ENCODE measurements around the gene CTNNA2.
A peak's percentile ranks its signal among the peaks of the same experiment; 100 is the strongest.

The CTNNA2 gene

DNA sequence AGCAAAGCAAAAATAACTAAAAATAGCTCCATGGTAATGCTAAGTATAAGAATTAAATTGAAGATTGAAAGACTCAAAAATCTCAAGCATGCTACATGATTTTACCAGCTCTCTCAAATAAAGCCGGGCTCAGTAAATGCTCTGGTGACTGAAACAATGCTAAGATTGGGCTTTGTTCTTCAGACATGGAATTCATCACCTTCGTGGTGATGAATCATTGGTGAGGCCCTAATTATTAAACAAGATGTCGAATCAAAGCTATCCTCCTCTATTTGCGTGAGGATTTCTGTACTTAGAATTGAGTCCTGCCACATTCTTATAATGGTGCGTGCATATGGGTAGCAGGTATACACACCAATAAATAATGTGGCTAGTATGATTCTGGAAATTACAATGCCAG, 850.5 kb downstream of the CTNNA2 start:
- DNase-seq = peak; percentile 5

DNA sequence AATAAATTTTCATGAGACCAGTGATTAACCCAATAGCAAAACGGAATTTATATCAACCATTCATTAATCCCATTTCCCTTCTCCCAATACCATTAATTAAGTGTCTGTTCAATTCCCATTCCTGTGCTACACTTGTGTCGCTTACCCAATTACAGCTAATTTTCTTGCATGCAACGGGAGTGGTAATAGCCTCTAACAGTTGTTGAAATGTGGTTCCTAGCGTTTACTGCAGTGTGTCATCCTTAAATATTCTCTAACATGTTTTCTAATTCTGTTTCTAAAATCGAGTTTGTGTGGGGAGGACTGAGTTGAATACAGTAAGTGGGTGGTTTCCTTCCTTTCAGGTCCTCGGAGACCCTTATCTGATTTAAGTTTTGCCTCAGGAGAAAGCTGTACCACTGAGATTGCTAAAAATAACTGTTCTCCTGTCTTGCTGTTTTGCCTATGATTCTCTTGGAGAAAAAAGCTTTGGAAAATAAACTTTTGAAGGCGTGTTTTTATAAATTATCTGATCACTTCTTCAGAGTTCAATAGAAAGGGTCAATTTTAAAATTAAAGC, 851.0 kb downstream of the CTNNA2 start:
- no peak for DNase-seq

DNA sequence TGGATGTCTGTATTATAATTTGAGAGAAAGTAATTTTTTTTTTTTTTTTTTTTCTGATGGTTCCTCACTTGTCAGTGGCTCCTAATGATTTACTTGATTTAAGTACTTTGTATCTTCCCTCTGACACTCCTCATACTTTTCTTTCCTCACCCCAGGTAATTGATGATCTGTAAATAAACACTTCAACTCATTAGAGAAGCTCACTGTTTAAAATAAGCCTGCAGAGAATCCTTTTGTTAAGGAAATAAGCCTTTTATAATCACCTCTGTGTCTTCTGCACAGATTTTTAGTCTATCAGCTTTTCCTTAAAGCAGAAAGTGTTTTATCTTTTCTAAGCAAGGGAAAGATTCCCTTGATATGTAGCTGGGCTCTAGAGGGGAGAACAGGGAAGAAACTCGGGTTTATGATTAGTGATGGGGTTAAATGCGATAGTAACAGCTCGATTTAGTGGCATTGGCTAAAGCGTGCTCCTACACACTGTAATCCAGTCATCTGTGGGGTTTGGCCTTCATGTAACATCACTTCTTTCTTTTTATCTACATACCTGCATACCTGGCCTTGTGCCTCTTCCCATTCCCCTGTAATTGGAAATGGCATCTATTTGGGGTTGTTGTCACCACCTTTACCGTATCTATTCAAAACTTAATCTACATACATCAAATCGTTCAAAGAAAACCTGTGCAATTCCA, 851.8 kb downstream of the CTNNA2 start:
- DNase-seq = no peak

DNA sequence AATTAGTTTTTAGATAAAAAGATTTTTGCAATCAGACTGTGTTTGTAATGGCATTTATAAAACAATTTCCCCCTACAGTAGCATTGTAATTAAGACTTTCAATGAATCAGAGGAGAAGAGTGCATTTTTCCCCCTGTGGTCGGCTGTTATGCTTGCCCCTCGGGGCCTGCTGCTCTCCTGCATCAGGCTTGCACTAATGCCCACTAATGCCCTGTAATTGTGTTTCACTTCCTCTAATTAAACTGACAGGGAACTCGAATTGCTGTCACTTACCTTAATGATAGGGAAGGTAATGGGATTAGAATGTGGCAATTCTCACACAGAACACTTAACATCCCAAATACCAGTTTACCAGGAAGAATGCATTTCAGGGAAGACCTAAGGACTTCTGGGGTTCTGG, 852.9 kb downstream of the CTNNA2 start:
- DNase-seq = no peak

DNA sequence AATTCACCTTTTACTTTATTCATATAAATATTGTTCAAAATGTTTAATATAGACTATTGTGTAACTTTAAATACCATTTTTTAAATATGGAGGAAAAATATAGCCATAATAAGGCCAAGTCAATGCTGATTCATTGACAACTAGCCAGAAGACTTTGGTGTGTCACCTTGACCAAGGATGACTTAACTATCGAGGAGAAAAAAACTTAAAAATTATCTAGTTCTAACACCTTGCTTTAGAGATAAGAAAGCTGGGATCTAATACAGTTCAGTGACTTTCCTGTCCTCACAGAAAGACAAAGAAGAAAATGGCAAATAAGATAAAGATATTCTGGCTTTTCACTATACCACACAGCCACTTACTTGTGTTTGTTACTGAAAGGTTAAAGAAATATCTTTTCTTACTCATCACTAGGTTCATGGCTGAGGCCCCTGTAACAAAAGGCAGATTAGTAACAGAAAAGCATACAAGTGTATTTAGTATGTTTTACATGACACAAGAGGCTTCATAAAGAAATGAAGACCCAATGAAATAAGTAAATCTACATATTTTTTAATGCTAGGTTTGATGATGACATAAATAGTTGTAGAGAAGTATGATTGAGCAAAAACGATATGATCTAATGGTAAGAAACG, 857.6 kb downstream of the CTNNA2 start:
- DNase-seq = no peak

DNA sequence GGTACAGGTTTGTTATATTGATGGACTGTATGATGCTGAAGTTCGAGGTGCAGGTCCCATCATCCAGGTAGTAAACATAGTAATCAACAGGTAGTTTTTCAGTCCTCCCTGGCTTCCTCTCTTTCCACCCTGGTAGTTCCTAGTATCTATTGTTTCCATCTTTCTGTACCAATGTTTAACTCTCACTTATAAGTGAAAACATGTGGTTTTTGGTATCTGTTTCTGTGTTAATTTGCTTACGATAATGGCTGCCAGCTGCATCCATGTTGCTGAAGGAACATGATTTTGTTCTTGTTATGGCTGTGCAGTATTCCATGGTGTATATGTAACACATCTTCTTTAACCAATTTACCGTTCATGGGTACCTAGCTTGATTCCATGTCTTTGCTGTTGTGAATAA, 861.3 kb downstream of the CTNNA2 start:
- no peak for DNase-seq

DNA sequence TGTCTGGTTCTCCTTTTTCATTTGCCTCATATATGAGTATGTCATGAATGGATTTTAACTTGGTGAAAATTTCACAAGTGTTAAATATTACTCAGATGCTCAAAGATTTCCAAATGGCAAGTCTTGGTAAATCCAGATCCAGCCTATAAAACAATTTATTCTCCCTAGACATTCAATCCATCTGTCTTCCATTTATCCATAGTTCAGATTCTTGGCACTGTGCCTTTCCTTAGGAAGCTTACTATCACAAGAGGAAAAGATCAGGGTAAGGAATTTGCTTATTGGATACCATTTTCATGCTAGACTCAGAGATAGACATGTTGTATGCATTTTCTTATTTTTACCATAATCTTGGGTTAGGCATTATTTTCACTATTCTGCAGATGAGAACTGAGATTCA, 864.2 kb downstream of the CTNNA2 start:
- no peak for DNase-seq

DNA sequence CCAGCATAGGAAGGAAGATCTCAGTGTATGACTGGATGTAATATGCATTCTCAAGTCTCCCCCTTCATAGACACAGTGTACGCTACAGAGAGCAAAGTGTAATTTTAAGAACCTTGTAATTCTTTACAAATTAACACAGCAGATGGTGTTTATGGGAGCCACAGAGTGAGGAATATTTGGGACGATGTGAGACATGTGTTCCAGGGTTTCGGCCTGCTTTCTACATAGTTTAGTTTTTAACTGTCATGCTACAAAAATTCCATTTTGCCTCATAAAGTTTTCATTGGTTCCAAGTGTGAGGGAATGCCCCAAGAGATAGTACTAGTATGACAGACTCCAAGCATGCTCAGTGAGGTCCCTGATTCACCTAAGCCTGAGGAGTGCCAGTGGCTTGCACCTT, 867.9 kb downstream of the CTNNA2 start:
- no peak for DNase-seq

DNA sequence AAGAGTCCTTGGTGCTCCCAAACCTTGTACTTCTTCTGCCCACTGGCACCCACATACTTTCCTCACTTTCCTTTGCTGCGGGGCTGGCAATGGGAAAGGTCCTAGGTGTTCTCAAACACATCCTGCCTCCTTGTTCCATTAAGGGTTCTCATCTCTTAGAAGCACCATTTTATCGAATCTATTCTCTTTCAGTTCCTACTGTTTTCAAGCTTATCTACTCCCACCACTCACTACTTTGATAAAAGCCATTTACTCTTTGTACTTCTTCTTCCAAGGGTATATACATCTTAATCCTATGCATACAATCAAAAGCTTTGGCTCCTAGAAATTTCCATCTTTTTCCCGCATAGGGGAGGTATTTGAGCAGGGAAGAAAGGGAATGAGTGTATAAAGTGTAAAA, 868.8 kb downstream of the CTNNA2 start:
- DNase-seq = no peak

DNA sequence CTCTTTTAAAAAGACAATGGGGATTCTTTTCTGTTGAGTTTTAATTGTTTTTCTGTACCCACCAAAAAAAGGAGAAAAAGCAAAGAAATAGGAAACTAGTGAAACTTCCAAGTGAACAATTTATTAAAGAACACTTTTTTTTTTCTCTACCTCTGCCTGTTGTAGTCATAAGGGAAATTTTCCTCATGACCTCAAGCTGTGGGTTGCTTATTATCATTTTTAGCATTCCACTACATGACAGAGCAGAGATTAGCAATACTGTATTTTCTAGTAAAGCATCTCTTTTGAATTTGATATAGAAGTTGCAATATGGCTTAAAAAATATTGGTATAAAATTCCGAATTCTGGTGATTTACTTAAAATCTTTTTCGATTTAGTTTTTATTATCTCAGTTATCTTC, 879.6 kb downstream of the CTNNA2 start:
- peak; percentile 23 for DNase-seq

DNA sequence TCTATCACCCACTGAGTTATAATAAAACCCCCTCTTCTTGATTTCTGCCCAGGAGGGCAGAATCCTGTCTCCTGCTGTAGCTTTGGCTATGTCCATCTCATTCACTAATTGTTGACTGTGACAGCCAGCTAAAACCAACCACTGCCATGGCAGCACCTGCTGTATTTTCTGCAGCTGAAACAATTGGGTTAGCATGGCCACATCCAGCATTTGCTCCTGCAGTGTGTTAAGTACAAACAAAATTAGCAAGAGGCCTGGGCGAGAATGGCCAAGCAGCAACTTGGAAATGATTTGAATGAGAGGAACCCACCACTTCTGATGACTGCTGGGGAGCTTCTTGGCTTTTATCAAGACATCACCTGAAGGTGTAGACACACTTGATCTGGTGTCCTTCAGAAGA, 881.1 kb downstream of the CTNNA2 start:
- DNase-seq = no peak

DNA sequence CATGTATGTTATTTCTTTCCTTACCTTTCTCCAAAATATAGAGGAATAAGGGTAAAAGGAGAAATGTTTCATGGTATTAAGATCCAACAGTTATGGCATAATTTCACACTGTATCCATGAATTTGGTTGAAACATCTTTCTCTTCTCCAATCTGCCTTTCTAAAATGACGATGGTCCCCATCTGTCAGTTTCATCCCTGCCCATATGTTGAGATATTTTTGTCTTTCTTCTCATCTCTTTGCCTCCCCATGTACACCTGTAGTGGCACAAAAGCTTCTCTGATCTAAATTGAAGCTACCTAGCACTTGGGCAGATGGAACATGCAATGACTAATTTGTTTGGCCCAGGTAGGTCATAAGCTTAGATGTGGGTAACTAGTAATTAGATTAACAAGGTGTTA, 882.4 kb downstream of the CTNNA2 start:
- DNase-seq = no peak

DNA sequence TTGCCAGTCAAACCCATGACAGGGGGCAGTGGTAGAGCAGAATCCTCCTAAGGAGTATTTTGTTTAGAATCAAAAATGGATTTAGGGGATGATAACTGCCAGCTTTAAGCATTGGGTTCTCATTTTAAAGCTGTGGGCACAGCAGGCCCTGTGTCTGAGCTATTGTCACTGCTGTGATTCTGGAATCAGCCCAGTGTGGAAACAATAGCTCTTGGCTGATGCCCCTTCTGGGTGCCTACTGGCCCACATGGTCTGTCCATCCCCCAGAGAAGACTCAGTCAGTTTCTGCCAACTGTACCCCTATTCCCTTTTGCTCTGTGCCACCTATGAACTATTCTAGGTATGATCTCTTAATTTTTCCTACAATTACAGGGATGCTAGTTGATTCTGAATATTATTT, 883.4 kb downstream of the CTNNA2 start:
- no peak for DNase-seq

DNA sequence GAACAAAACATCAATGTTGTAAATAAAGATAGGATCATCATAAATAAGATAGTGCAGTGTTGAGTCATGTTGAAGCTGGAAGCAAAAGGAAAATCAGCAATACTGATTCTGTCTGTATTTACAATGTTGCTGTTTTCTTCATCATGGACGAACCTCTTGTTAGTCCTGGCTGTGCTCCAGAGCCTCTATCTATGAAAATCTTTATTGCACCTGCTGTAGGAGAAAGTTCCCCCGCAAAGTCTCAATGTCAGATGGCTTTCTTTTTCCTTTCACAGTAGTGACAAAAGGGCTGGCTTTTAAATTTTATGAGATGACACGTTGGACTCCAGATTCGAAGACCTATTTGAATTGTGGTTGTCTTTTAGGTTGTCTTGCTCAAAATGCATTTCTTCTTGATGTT, 890.2 kb downstream of the CTNNA2 start:
- DNase-seq = no peak

DNA sequence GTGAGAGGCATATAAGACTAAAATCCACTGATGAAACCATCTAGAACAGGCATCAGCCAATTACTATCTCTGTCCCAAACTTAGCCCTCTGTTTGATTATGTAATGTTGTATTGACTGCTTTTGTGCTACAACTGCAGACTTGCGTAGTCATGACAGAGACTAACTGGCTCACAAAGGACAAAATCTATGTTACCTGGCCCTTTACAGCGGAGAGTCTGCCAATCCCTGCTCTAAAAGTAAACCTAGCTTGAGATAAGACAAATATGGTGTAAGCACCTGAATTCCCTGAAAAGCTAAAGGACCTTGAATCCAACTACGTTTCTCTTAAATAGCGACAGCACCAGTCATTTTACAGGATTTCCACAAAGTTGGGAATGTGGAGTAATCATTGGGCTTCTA, 894.5 kb downstream of the CTNNA2 start:
- DNase-seq = no peak

DNA sequence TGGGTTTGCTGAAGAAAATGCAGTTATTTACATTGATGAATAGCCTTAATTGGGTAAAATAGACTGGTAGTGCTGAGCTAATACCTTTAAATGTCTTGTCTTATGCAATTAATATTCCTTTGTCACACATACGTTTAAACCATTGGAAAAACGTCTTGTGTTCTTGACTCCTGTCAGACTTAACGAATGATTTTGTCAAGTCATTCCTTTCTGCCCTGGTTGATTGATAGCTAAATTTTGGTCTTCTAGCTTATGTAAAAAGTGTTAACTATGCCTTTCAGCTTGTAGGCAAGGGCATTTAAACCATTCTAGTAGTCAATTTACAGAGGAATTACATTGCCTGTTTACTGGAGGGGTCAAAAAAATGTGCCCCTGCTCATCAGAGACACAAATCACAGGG, 897.5 kb downstream of the CTNNA2 start:
- no peak for DNase-seq

DNA sequence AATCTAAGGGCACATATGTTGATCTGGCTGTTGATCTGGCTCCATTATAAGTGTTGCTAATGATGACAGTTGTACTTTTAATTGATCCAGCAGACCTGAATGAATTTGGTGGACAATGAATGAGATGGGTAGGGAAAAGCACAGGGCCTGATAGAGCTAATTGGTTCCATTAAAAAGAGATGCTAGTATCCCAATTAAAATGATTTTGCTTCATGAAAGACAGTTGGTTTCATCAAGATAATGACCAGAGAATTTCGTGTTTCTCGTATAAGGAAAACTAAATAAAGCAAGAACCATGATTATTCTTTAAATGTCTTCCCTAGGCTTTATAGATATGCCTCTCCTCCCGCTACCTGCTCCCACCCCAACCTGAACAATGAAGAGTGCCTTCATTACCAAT, 900.3 kb downstream of the CTNNA2 start:
- no peak for DNase-seq

DNA sequence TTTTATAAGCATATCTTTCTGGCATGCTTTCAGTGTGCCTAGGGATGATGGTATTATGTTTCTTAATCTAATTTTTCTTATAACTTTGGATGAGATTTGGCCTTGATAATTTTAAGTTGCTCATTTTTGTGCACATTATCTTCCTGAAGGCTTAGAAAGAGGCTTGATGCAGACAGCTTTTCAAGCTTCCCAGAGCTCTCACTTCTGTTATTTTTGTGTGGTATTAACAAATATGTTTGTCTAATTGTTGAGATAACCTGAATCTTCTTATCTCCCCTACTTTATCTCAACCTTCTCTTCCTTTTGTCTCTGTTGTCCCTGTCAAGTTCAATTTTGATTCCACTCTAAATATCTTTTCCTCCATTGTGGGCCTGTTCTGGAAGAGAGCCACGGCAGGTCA, 904.9 kb downstream of the CTNNA2 start:
- no peak for DNase-seq

DNA sequence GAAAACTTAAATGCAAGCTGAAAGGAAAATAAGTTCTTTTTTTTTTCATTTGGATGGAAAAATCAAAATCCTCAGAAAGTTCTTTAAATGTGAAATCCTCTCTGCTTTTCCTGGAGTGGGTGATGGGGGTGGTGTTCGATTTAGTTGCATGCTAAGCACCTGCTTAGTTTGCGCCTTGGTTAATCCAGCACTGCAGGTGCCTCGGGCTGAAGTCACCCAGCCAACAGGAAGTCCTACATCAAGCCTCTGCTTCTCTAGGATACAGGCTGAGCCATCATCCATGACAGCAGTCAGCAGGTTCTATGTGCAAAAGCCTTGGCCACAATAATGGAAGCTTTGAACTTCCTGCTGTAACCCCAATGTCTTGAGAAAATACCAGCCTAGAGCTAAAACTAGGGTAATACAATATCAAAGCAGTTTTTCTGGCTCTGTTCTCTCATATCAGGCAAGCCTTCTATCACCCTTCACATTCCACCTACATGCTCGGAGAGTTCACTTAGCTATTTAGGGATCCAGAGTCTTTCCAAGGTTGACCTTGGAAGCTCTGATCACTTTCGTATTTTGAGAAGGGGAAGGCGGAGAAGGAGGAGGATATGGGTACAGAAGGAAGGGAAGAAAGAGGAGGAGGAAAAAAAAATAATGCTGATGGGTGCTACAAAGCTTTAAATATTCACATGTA, 907.8 kb downstream of the CTNNA2 start:
- DNase-seq = no peak

DNA sequence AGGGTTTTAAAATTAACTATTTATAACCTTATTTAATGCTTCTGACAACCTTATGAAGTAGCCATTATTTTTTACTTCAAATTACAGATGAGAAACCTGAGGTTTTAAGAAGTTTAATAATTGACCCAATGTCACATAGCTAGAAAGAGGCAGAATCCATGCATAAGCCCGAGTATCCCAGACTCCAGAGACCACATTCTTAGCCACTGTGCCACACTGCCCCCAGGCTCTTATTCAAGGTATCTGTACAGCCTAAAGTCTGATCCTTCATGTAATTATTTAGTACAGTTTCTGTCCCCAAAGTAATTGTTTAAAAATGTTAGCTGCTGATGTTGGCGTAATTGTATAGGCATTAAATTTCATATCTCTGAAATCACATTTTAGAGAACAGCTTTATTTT, 916.4 kb downstream of the CTNNA2 start:
- DNase-seq = no peak

DNA sequence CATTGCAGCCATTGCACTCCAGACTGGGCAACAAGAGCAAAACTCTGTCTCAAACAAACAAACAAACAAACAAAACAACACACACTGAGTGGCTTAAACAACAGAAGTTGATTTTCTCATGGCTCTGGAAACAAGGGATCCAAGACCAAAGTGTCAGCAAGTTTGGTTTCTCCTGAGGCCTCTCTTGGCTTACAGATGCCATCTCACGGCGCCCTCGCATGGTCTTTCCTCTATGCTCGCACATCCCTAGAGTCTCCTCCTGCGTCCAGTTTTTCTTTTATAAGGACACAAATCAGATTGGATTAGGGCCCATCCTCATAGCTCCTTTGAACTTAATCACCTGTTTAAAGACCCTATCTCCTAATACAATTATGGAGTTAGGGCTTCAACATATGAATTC, 925.1 kb downstream of the CTNNA2 start:
- DNase-seq = no peak

DNA sequence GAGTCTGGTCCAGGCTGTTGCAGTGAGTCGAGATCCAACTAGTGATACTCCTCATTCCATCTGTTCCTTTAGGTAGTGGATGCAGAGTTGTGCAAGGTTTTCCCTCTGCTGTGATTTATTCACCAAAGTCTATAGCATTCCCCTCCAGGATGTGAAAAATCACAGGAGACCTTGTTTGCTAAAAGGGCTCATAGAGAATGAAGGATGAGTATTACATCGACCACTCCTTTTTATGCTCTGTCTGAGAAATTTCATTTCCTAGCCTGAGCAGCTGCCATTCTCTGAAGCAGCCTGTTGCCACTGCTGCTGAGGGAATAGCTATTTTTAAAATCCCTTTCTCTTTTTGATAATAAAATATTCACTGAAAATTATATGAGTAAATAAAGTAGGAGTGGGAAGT, 925.8 kb downstream of the CTNNA2 start:
- DNase-seq = no peak

DNA sequence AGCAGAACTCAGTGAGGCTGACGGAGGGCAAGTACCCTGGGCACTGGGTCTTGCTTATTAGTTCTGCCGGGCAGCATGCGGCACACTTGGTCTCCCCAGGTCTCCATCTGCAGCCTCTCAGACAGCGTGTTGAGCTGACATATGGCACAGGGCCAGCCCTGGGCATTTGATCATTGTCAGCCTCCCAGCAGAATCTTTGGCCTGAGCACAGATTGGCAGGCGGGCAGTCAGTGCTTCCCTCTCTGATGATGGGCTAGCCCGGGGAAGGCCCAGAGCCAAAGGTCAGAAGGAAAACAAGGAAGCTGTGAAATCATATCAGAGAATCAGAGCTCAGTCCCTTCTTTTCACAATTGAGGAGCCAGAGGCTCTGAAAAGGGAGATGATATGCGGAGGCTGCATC, 941.8 kb downstream of the CTNNA2 start:
- no peak for DNase-seq

DNA sequence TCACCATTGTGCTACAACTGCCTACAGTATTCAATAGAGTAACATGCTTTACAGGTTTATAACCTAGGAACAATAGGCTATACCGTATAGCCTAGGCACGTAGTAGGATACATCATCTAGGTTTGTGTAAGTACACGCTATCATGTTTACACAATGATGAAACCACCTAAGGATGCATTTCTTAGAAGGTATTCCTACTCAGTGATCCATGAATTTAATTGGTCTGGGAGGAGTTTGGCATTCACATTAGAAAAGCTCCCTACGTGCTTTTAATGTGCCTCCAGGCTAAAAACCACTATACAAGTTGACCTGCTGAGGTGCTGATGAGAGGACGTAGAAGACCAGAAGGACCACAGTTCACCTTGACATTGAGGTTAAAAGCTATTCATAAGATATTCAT, 946.2 kb downstream of the CTNNA2 start:
- peak; percentile 63 for DNase-seq

Measured in kidney glomerular epithelial cell (primary cell).